Posterior vena cava (tissue), 2 donors: ENCODE data around the gene MGMT. TPM values are rescaled to one million over a fixed set of nuclear protein-coding genes. Genes with fewer than 3 reads are reported as not detected.
"Not testable (repeated sequence)": the region's sequence is repeated elsewhere in the genome, so short reads cannot be mapped to it uniquely, and the experiment has no call there.

Experiments used
- DNase-seq: peaks from one replicate; pipeline ENCODE4 v3.0.0-alpha.2; 2020; ENCODE audit warnings: low spot score
- intact Hi-C, 2 donors: fragments of 100-400 bp; cut with DNase I; formaldehyde crosslinking; loops; one replicate each; pipeline versions ENCODE4 v1.14.1 to v1.14.2; 2022 to 2023
- long read RNA-seq, 2 donors: library from polyadenylated mRNA; unstranded; transcript quantifications; one replicate each; pipeline ENCODE4 v2.0.0, GENCODE V29; 2020 to 2021
- total RNA-seq, 2 donors: library from RNA; stranded (reverse); fragmentation: NEBNext Ultra II Directional; extraction: Animal tissue kit (Norgen Biotek cat#: 25700); gene quantifications; one replicate each; pipeline ENCODE4 v1.2.1, GENCODE V29; 2021
- donor health status: DM: yes; HTN: yes; CAD: no.
- donor health status: DM: yes; HTN: yes; CAD: no.

Gene MGMT
- total RNA-seq, result 10 to 100 TPM in 1 of 2 donors, 1 to 10 TPM in 1; 8.2 to 17.6 TPM
- long read RNA-seq, donor 1, transcript MGMT-201 (5 exons, 1,759 nt), result major isoform, 13 of 14 reads
- long read RNA-seq, donor 1, partial matches to known transcripts, result 0 of 14 reads
- long read RNA-seq, donor 1, other reads (novel, unspliced or antisense), result 1 of 14 reads
- long read RNA-seq, donor 2, transcript MGMT-201 (5 exons, 1,759 nt), result major isoform, 14 of 23 reads
- long read RNA-seq, donor 2, partial matches to known transcripts, result 1 of 23 reads
- long read RNA-seq, donor 2, other reads (novel, unspliced or antisense), result 8 of 23 reads

GRCh38 chr10:129466703-129467358 lies at the start of gene MGMT:
MGMT (plus strand) TSS chr10:129467241.
- peak; percentile 98 for DNase-seq
- intact Hi-C loops, result loop anchor here in 1 of 2 donors (10.0 kb wide), 1 partner anchor 498 kb away; the partner anchor contains the start of gene EBF3

DNA sequence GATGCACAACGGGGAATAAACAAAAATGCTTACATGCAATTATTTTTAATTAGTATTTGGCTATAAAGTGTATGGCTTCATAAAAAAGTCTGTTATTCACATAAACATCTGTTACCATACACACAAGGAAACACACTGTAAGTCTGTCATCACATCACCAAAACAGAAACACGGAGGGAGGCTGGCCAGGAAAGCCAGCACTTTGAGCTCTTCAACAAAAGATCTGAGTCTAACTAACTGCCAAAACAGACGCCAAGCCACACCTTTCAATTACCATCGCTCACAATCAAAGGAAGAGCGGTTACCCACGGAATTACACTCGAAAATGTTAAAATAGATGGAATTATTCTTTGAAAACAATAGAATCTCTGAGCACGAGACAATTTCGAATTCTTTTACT lies 49.2 kb upstream of the MGMT start:
- intact Hi-C loops, result no loop called here
- no peak for DNase-seq

DNA sequence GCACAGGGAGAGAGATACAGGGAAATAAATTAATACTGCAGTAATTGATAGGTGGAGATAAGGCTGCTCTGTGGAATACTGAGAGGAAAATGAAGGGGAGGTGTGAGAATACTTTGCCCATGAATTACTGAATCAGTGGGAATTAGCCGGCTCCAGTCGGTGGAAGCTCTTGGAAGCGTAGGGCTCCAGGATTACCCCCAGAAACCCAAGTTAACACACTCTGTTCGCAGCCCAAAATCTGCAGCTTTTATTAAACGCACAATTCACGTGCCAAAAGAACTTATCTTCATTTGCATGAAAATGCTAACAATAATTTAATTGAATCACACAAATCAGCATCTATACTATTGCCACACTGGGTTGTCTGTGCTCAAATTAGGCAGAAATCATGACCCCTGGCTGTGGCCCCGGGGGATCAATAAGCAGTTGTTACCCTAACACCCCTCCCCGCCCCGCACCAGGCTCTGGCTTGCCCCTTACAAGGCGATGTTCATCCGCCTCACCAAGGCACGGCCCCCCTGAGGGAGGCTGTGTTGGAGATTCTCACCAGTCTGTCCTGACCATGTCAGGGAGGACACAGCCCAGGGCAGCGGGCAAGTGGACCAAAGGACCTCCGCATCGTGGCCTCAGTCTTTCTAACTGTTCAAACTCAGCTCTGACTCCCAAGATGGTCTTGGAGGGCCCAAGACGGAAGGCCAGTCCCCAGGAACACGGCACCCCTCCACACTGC lies 48.4 kb upstream of the MGMT start:
- intact Hi-C loops, result no loop called here
- no peak for DNase-seq

DNA sequence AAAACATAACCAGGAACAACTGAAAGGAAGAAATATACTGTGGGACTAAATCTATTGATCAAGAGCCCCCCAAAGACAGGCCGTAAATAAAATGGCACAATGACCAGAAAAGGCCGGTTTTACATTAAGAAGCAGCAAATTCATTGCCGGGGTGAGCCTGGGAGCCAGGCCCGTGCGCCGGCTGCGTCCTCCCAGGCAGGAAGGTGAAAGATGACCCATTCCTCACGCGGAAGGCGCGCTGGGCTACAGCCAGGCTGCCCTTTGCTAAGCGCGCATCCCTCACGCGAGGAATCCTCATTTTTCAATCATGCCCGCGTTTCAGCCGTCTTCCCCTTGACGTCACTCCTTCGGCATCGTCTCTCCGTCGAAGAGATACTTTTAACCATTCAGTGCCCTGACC lies 47.6 kb upstream of the MGMT start:
- intact Hi-C loops, result no loop called here
- DNase-seq, result no peak

GRCh38 chr10:129421399-129422010 lies 45.5 kb upstream of the MGMT start:
- intact Hi-C loops, result no loop called here

GRCh38 chr10:129424978-129425377 lies 42.1 kb upstream of the MGMT start:
- intact Hi-C loops, result no loop called here
- DNase-seq, result no peak

More at GRCh38 chr10:129421399-129422010, 45.5 kb upstream of the MGMT start:
- DNase-seq, result no peak

GRCh38 chr10:129426606-129427005 lies 40.4 kb upstream of the MGMT start:
- intact Hi-C loops, result loop anchor here in 1 of 2 donors (2.0 kb wide), 1 partner anchor 76 kb away; no protein-coding TSS in a partner anchor
- DNase-seq, result no peak

- DNase-seq, result no peak
- intact Hi-C loops, result no loop called here
These were observed 33.8 kb upstream of the MGMT start for GRCh38 chr10:129433266-129433665.

GRCh38 chr10:129435724-129436123 lies 31.3 kb upstream of the MGMT start:
- DNase-seq, intact Hi-C loops: not testable (repeated sequence)

DNA sequence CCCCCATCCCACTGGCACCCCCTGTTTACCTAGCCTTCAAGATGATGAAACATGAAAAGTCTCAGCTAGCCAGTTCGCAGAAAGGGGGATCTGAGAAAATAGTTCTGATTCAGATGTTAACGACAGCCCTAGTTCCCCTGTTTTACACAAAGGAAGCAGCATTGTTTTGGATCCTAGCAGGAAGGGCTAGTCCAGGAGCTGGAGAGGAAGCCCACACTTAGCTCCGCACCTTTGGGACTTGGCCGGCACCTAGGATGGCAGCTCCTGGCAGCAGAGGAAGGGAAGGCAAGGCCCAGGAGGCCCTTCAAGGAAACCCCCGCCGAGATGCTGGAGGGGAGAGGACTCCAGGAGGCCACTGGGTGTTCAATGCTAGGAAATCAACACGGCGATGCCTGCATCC lies 29.0 kb upstream of the MGMT start:
- DNase-seq, result no peak
- intact Hi-C loops, result no loop called here

GRCh38 chr10:129440247-129440646 lies 26.8 kb upstream of the MGMT start:
- intact Hi-C loops, result no loop called here
- no peak for DNase-seq

- intact Hi-C loops, result no loop called here
- no peak for DNase-seq
These were observed 26.2 kb upstream of the MGMT start for GRCh38 chr10:129440722-129441316.

GRCh38 chr10:129441372-129442009 lies 25.6 kb upstream of the MGMT start:
- intact Hi-C loops, result no loop called here
- DNase-seq, result no peak

- intact Hi-C loops, result no loop called here
- no peak for DNase-seq
These were observed 24.2 kb upstream of the MGMT start for GRCh38 chr10:129442866-129443265.

DNA sequence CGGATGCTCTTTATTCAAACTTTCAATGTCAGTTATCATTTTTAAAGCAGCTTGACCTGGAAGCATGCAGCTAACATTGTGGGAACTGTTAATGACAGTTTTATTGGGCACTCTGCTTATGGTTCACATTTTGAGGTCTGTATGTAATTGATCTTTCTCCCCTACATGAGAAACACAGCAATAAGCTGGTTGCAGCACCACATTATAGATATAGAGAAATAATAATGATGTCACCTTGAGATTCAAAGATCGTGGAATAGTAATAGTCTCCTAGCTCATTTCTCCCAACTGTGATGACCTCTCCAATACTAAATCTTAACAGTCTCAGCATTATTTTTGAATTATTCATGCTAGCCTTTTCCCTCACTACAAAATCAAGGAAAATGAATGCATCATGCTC lies 22.7 kb upstream of the MGMT start:
- intact Hi-C loops, result no loop called here
- DNase-seq, result no peak

DNA sequence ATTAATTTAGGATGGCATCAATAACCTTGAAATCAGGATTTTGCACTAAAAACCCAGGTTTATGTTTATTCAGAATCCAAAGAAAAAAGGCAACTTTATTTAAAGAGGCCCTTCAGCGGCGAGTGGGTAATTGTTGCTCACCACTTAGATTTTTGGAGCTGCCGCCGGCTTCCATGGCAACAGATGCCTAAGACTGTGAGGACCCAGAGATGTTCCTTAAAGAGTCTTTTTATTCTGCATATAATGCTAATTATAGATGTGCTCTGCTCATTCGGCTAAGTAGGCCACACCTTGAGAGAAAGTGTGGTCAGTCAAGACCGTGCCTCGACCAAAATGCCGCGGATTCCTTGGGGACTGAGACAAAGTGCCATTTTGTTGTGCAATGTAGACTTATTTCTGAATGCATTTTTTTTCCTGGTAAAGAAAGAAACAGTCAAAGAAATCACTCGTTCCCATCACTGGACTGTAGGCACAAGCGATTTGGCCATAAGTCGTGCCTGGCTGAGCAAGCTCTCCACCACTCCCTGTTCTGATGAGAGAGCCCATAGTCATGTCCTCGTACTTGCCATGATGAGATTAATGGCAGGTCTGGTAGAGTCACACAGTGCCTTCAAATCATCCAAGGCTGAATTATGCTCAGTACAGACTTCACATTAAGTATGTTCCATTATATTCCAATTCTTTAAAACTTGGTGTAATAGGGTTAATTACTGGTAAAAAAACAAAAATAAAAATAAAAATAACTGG lies 21.4 kb upstream of the MGMT start:
- DNase-seq, result no peak
- intact Hi-C loops, result no loop called here

- intact Hi-C loops, result no loop called here
- no peak for DNase-seq
These were observed 20.9 kb upstream of the MGMT start for GRCh38 chr10:129446183-129446581.

DNA sequence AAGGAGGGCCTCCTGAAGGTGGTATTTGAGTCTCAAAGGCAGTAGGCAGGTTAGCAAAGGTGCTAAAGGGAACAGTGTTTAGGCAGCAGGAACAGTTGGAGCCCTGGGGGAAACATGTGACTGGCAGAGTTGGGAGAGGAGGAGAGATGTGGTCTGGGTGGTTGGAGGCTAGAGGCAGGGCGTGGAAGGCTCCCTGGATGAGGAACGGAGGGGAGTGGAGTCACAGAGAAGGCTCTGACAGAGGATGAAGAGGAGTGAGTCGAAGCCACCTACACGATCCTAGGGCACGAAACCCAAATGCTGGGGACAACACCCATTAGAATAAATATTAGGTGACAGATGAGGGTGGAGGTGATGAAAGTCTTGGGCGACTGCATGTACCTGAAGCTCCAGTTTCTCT lies 19.6 kb upstream of the MGMT start:
- no peak for DNase-seq
- intact Hi-C loops, result no loop called here
